GM12878 (cell line): ENCODE results near the gene PIK3R4. TPM values are rescaled to one million over a fixed set of nuclear protein-coding genes. Genes with fewer than 3 reads are reported as not detected.

Experiments used
- ATAC-seq: fragments of 200-7000 bp; cut with Tn5 transposase; 3 replicates; pipeline ENCODE4 v1.9.1; 2020; ENCODE audit warnings: mild to moderate bottlenecking, moderate library complexity
- BruUV-seq: library from RNA; stranded (reverse); fragments of 400-500 nt; replicated peaks from 2 replicates; lab custom pipeline; 2021; lab: Mats Ljungman, UMichigan
- CTCF ChIA-PET: fragments of 300-600 bp; sonication (Branson Sonifier 250); formaldehyde crosslinking; extraction: SDS; loops from one replicate; lab custom pipeline; 2021; ENCODE audit warnings: inconsistent platforms; lab: Yijun Ruan, JAX
- POLR2A ChIA-PET: fragments of 350-600 bp; formaldehyde crosslinking; extraction: SDS; loops from one replicate; lab custom pipeline; 2021; ENCODE audit warnings: inconsistent platforms; lab: Charles Lee
- RAD21 ChIA-PET: fragments of 300-600 bp; sonication (Branson Sonifier 250); formaldehyde crosslinking; loops from one replicate; lab custom pipeline; 2023; ENCODE audit warnings: antibody characterized with exemption; ENCODE audit not compliant: unreplicated experiment; lab: Charles Lee
- SMC1A ChIA-PET: fragments of 300-600 bp; sonication (Branson Sonifier 250); formaldehyde crosslinking; loops from one replicate; lab custom pipeline; 2023; ENCODE audit not compliant: unreplicated experiment, uncharacterized antibody; lab: Charles Lee
- DNase-seq: peaks from one replicate; pipeline ENCODE4 v3.0.0-alpha.2; 2011; ENCODE audit warnings: low read depth, low spot score
- FAIRE-seq: peaks from 3 replicates; lab custom pipeline; 2011; peaks lifted over from hg19 to GRCh38; lab: Jason Lieb, UNC
- H2AFZ ChIP-seq: 2 replicates; pipeline ENCODE4 v1.6.0; 2011; ENCODE audit warnings: low read depth, low read length, control low read depth; ENCODE audit not compliant: control insufficient read depth
- H3K27ac ChIP-seq: 2 replicates; pipeline ENCODE4 v1.5.1; 2011; ENCODE audit warnings: control low read depth; ENCODE audit not compliant: control insufficient read depth, insufficient read depth
- H3K27me3 ChIP-seq, 2 experiments: replicated peaks in 1 of 2; 2 replicates each; pipeline versions ENCODE4 v1.6.0 to v1.6.1; 2011; ENCODE audit warnings: low read length in 1 of 2; ENCODE audit not compliant: control insufficient read depth in 2 of 2, insufficient read depth in 2 of 2
- H3K36me3 ChIP-seq, 2 experiments: 2 replicates each; pipeline ENCODE4 v1.5.1; 2011; ENCODE audit warnings: low read length in 1 of 2; ENCODE audit not compliant: control insufficient read depth in 2 of 2, insufficient read depth in 2 of 2
- H3K4me1 ChIP-seq: 2 replicates; pipeline ENCODE4 v1.6.1; 2011; ENCODE audit warnings: mild to moderate bottlenecking, low read length, moderate library complexity, mixed read lengths; ENCODE audit not compliant: control insufficient read depth, insufficient read depth
- H3K4me2 ChIP-seq: 2 replicates; pipeline ENCODE4 v1.6.0; 2011; ENCODE audit warnings: control low read depth; ENCODE audit not compliant: control insufficient read depth, insufficient read depth
- H3K4me3 ChIP-seq: fragments of 200-600 bp; sonication (generic); 2 replicates; pipeline ENCODE4 v1.5.1; 2016
- H3K79me2 ChIP-seq: 2 replicates; pipeline ENCODE4 v1.6.0; 2011; ENCODE audit warnings: low read length; ENCODE audit not compliant: control insufficient read depth, insufficient read depth
- H3K9ac ChIP-seq: 2 replicates; pipeline ENCODE4 v1.8.0; 2011; ENCODE audit warnings: low read length, control low read depth, mixed read lengths; ENCODE audit not compliant: control insufficient read depth, insufficient read depth
- H3K9me3 ChIP-seq: replicated peaks from 3 replicates; pipeline ENCODE4 v1.5.1; 2011; ENCODE audit warnings: mild to moderate bottlenecking, low read length; ENCODE audit not compliant: control insufficient read depth, insufficient read depth
- H4K20me1 ChIP-seq: 2 replicates; pipeline ENCODE4 v1.6.0; 2011; ENCODE audit not compliant: control insufficient read depth, insufficient read depth
- BRCA1 ChIP-seq: IDR thresholded peaks from 2 replicates; pipeline ENCODE4 v1.6.1; 2011; ENCODE audit warnings: low read depth, low read length, improper control_type of control experiment
- CBX5 ChIP-seq: sonication (generic); IDR thresholded peaks from 2 replicates; pipeline ENCODE4 v1.6.1; 2016; ENCODE audit warnings: low read depth, moderate library complexity, mild to moderate bottlenecking, inconsistent platforms
- EED ChIP-seq: sonication (generic); IDR thresholded peaks from 2 replicates; pipeline ENCODE4 v1.6.1; 2016; ENCODE audit warnings: antibody characterized with exemption, low read depth
- FOS ChIP-seq: IDR thresholded peaks from 3 replicates; pipeline ENCODE4 v1.6.1; 2011; ENCODE audit warnings: borderline replicate concordance; ENCODE audit not compliant: insufficient read length; ENCODE audit errors: extremely low read depth
- HDAC6 ChIP-seq: fragments of 200-600 bp; sonication (generic); IDR thresholded peaks from one replicate; pipeline ENCODE4 v1.8.0; 2017; ENCODE audit warnings: antibody characterized with exemption; ENCODE audit not compliant: unreplicated experiment
- LARP7 ChIP-seq: fragments of 450-650 bp; IDR thresholded peaks from 2 replicates; pipeline ENCODE4 v1.6.1; 2017; ENCODE audit warnings: mild to moderate bottlenecking
- PBX3 ChIP-seq: IDR thresholded peaks from 2 replicates; pipeline ENCODE4 v1.6.1; 2011; ENCODE audit warnings: mild to moderate bottlenecking, low read depth, low read length, moderate library complexity; ENCODE audit not compliant: insufficient replicate concordance
- PML ChIP-seq: IDR thresholded peaks from 2 replicates; pipeline ENCODE4 v1.6.1; 2012; ENCODE audit warnings: low read length, inconsistent platforms
- PRDM15 ChIP-seq: fragments of 450-650 bp; formaldehyde crosslinking; IDR thresholded peaks from 2 replicates; pipeline ENCODE4 v1.4.0; 2020; ENCODE audit warnings: mild to moderate bottlenecking, moderate library complexity
- RAD21 ChIP-seq: IDR thresholded peaks from 2 replicates; pipeline ENCODE4 v1.6.1; 2011; ENCODE audit warnings: mild to moderate bottlenecking, low read depth, low read length, moderate library complexity; ENCODE audit not compliant: insufficient read depth
- RAD51 ChIP-seq: fragments of 450-650 bp; IDR thresholded peaks from 2 replicates; pipeline ENCODE4 v1.6.1; 2016; ENCODE audit warnings: moderate library complexity, mild to moderate bottlenecking, inconsistent platforms
- RB1 ChIP-seq: fragments of 450-650 bp; formaldehyde crosslinking; IDR thresholded peaks from 2 replicates; pipeline ENCODE4 v1.6.1; 2017; ENCODE audit warnings: mild to moderate bottlenecking, borderline replicate concordance
- SIX5 ChIP-seq: IDR thresholded peaks from 2 replicates; pipeline ENCODE4 v1.6.1; 2011; ENCODE audit warnings: mild to moderate bottlenecking, low read depth, low read length, moderate library complexity; ENCODE audit not compliant: severe bottlenecking
- SP1 ChIP-seq: IDR thresholded peaks from one replicate; pipeline ENCODE4 v1.6.1; 2011; ENCODE audit warnings: low read depth, low read length
- SREBF1 ChIP-seq: IDR thresholded peaks from 2 replicates; pipeline ENCODE4 v1.6.1; 2012; ENCODE audit warnings: mild to moderate bottlenecking, low read length
- SREBF2 ChIP-seq: IDR thresholded peaks from 2 replicates; pipeline ENCODE4 v1.6.1; 2012; ENCODE audit warnings: mild to moderate bottlenecking, low read length
- SRF ChIP-seq, 2 experiments: IDR thresholded peaks; 2 replicates each; pipeline ENCODE4 v1.6.1; 2011; ENCODE audit warnings: low read depth in 2 of 2, low read length in 2 of 2, mild to moderate bottlenecking in 1 of 2, moderate library complexity in 1 of 2
- ZSCAN29 ChIP-seq: fragments of 450-650 bp; IDR thresholded peaks from 2 replicates; pipeline ENCODE4 v1.6.1; 2017; ENCODE audit warnings: mild to moderate bottlenecking, moderate library complexity
- WGBS: methylation state at CpG from one replicate; pipeline ENCODE4 v1.1.6; 2016; ENCODE audit warnings: low lambda C conversion rate; ENCODE audit not compliant: insufficient replicate concordance, insufficient coverage; ENCODE audit errors: missing lambda C conversion rate; 5-methylcytosine and 5-hydroxymethylcytosine counted together
- in situ Hi-C: fragments of 300-500 bp; cut with MboI; formaldehyde crosslinking; loops from 9 replicates; pipeline ENCODE4 v1.14.3; 2018; ENCODE audit warnings: mixed read lengths
- intact Hi-C: fragments of 100-400 bp; cut with micrococcal nuclease; formaldehyde crosslinking; loops from one replicate; pipeline ENCODE4 v1.14.2; 2022; ENCODE audit not compliant: unreplicated experiment
- polyA plus RNA-seq, 11 experiments: library from polyadenylated mRNA; depleted of rRNA in 4 of 11; unstranded in 6 of 11; stranded (reverse) in 5 of 11; fragments of >200 nt; fragmentation: Nextera tagmentation in 4 of 11; fragmentation: Illumina TruSeq in 1 of 11; extraction: Ambion mirVana in 4 of 11; extraction: Trizol in 1 of 11; gene quantifications; 1 replicate in 1 of 11; 2 replicates in 10 of 11; pipeline versions ENCODE4 v1.2.1 to v1.2.3, GENCODE V29; 2011 to 2016; ENCODE audit warnings: inconsistent platforms in 2 of 11, missing spikeins in 2 of 11, low read depth in 1 of 11
- total RNA-seq, 4 experiments: library from RNA; depleted of rRNA in 3 of 4; stranded (reverse); fragments of >200 nt in 3 of 4; fragmentation: Illumina TruSeq in 1 of 4; extraction: Trizol in 1 of 4; gene quantifications; 2 replicates each; pipeline versions ENCODE4 v1.2.1 to v1.2.3, GENCODE V29; 2013 to 2021
- TF ChIP-seq, protein P1 (sequence below): fragments of 450-650 bp; IDR thresholded peaks from 2 replicates; pipeline ENCODE4 v1.6.1; 2016; ENCODE audit warnings: mild to moderate bottlenecking

The PIK3R4 gene
- total and polyA plus RNA-seq, 10 of the 15 experiments (the other 5 are each of a cell fraction or from before 2014, with no cell fraction given): 22.6 to 50.2 (median 31.1) TPM

DNA sequence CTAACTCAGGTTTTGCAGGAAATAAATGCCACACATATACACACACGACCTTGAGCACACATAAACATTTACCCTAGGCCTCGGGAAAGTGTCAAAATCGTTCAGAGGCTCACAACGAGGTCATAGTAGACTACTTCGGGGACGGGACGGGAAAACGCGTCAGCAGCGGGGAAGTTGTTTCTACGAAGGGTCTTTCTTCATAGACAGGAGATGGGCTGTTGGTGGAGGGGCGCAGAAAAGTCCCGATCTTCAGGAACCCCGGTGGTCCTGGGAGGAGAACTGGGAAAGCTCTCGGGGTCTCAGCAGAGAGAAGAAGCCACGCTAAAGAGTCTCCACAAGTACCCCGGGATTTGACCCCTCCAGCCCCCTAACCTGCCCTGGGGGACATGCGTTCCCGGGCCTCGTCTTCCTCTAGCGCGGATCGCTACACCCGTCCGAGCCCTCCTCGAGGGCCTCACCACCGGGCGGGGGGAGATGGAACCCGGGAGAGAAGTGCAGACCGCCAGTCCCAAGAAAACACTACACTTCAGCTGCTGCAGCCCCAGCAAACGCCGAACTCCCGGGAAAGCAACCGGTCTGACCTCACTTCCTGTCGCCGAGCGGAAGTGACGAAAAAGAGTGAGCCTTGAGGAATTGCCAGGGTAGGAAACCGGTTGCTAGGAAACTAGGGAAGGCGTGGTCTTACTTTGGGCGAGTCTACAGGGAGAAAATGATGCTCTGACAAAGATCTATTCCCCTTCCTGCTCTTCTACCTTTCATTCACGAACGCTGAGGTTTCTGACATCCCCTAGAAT lies at the start of gene PIK3R4 (continued):
- no peak for TF ChIP-seq BRCA1
- no peak for TF ChIP-seq ZSCAN29
- TF ChIP-seq PRDM15 (CRISPR knock-in tag): no peak
- TF ChIP-seq LARP7: no peak
- TF ChIP-seq SREBF2: no peak
- no peak for TF ChIP-seq SP1
- TF ChIP-seq PML: peak; percentile 81; the same call in 1 of the 2 replicates
- TF ChIP-seq HDAC6: no peak
- no peak for TF ChIP-seq RAD51
- TF ChIP-seq, all 136 proteins: peak for 35

DNA sequence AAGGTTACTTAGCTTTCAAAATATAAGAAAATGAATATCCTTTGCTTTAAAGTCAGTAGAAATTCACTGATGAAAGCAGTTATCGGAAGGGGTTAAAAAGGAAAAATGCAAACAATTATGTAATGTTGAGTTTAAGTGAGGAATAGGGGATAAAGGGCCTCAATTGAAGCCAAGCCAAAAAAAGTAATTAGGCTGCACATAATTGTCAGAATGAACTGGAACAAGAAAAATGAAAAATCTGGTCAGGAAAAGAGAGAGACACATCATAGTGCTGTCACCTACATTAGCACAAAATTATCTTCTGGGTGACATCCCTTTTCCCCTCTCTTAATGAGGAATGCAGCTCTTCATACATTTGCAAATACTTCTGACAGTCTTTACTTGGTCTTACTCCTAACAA lies 48.8 kb upstream of the PIK3R4 start:
- WGBS: 100% methylated on average over 1 of the region's 1 CpG
- no TSS peak for BruUV-seq
- Histone ChIP-seq H3K79me2 (no peaks in the 10 kb centered on the region), H3K9ac (no peak overlapping the region), H3K4me2 (no peak overlapping the region), H3K36me3 (no peaks in the 10 kb centered on the region), H4K20me1 (no peaks in the 10 kb centered on the region), H3K9me3 (no peaks in the 10 kb centered on the region), H3K4me1 (no peaks in the 10 kb centered on the region), H2AFZ (no peak overlapping the region), H3K27ac (no peak overlapping the region), H3K4me3 (no peak overlapping the region), H3K27me3 (no peaks in the 10 kb centered on the region)
- ChIA-PET RAD21 (no interaction called here), POLR2A (no interaction called here), CTCF (no interaction called here), SMC1A (interaction anchor here (1.1 to 1.2 kb wide), 2 partner anchors 16 to 23 kb away, joined by 3 read pairs; no protein-coding TSS in a partner anchor)
- DNase-seq (no peak), ATAC-seq (no peak), FAIRE-seq (no peak)
- intact Hi-C loops (no loop called here), in situ Hi-C loops (no loop called here)
- TF ChIP-seq FOS: no peak
- no peak for TF ChIP-seq RB1
- TF ChIP-seq SRF (IDR thresholded peaks at IDR 0.05; ENCODE audit: low read depth in 2 of 2, low read length in 2 of 2): no peak
- no peak for TF ChIP-seq PML
- no peak for TF ChIP-seq PBX3
- TF ChIP-seq, protein P1, sequence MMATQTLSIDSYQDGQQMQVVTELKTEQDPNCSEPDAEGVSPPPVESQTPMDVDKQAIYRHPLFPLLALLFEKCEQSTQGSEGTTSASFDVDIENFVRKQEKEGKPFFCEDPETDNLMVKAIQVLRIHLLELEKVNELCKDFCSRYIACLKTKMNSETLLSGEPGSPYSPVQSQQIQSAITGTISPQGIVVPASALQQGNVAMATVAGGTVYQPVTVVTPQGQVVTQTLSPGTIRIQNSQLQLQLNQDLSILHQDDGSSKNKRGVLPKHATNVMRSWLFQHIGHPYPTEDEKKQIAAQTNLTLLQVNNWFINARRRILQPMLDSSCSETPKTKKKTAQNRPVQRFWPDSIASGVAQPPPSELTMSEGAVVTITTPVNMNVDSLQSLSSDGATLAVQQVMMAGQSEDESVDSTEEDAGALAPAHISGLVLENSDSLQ: no peak
- TF ChIP-seq SIX5: no peak
- TF ChIP-seq CBX5: no peak
- TF ChIP-seq EED: no peak
- TF ChIP-seq SREBF1: no peak
- TF ChIP-seq RAD21: no peak
